Stimulated activated naive B cell treated with anti-CD40 and anti-IgM and Interleukin-4, amounts not matched to agents 10 μg/mL and 1 μg/mL and 100 μg/mL, for 72 hours (primary cell): Measurements from ENCODE around the gene ARHGAP15.

Source experiments
- ATAC-seq, 2 donors: fragments of 150-1000 bp; cut with Tn5 transposase; replicated peaks; 2 replicates each; pipeline ENCODE4 v1.10.0; 2021; ENCODE audit warnings: moderate library complexity in 1 of 2
- DNase-seq: peaks from one replicate; pipeline ENCODE4 v3.0.0; 2021
- H3K27ac Mint-ChIP-seq: one replicate; pipeline ENCODE4 v1.8.0; 2022; ENCODE audit warnings: mild to moderate bottlenecking, mixed read lengths
- H3K27me3 Mint-ChIP-seq, 2 donors: one replicate each; pipeline ENCODE4 v1.8.0; 2022; ENCODE audit warnings: mixed read lengths in 2 of 2
- H3K36me3 Mint-ChIP-seq, 2 donors: one replicate each; pipeline ENCODE4 v1.8.0; 2022; ENCODE audit warnings: mixed read lengths in 2 of 2, mild to moderate bottlenecking in 1 of 2
- H3K4me1 Mint-ChIP-seq, 2 donors: one replicate each; pipeline ENCODE4 v1.8.0; 2022; ENCODE audit warnings: mixed read lengths in 2 of 2, mild to moderate bottlenecking in 1 of 2
- H3K4me3 Mint-ChIP-seq, 2 donors: one replicate each; pipeline ENCODE4 v1.8.0; 2022; ENCODE audit warnings: mild to moderate bottlenecking in 2 of 2, mixed read lengths in 2 of 2, moderate library complexity in 1 of 2
- H3K9me3 Mint-ChIP-seq, 2 donors: one replicate each; pipeline ENCODE4 v1.8.0; 2022; ENCODE audit warnings: mixed read lengths in 2 of 2, mild to moderate bottlenecking in 1 of 2

The ARHGAP15 gene

DNA sequence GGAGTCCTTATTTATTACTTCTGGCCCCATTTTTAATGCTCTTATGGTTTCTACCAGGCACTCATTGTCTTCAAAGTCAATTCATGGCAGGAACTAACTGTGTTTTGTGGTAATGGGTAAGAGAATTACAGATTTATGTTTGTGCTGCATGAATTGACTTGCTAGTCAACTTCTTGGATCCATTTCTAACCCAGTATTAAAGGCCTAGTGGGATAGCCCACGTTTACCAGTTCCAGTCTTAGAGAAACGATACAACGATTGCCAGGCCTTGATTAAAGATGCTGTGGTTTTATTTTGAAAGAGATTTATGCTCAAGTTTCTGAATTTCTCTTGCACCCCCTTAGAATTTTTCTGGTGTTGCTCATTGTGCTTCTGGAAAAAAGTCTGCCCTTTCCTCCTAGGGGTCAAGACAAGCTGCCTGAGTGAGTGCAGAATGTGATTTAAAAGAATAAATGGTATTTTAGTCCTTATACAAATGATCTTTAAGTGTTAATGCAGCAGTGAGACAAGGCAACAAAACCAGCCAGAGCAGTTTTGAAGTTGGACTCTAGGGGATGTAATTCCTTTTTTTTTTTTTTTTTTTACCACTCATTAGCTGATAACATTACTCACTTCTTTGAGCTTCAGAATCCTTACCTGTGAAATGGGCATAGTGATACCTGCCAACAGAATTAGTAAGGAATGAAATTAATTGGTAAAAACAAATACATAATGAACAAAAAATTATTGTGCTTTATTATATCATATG lies 101.5 kb downstream of the ARHGAP15 start:
- no peaks in the 10 kb centered on the region for H3K27me3 Mint-ChIP-seq
- H3K4me3 Mint-ChIP-seq, result no peak overlapping the region
- peaks cover 8 to 23% of the 10 kb centered on the region in 2 donors for H3K9me3 Mint-ChIP-seq
- ATAC-seq, result no peak
- no peak for DNase-seq
- peaks cover 5 to 6% of the 10 kb centered on the region in 2 donors for H3K4me1 Mint-ChIP-seq
- H3K36me3 Mint-ChIP-seq, result peaks cover 38 to 60% of the 10 kb centered on the region in 2 donors
- H3K27ac Mint-ChIP-seq, result no peak overlapping the region

DNA sequence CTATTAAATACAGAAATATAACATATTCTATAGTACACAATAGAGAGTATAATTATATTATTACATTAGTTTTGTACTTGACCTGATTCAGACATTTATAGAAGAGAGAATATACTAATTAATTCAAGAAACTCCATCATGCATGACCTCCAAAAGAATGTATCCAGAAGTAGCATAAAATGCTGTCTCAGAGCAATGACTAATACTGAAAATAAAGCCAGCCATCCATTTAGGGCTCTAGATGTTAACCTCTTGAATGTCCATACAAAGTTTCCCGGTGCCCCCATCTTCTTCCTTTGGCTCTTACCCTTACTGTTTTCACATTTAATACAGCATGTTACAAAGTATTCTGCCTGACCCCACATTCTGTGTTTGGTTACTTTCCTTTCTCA lies 102.0 kb downstream of the ARHGAP15 start:
- DNase-seq (no peak), ATAC-seq (no peak)
- Mint-ChIP-seq H3K27me3 (no peaks in the 10 kb centered on the region), H3K4me1 (peaks cover 5 to 6% of the 10 kb centered on the region in 2 donors), H3K9me3 (peaks cover 8 to 23% of the 10 kb centered on the region in 2 donors), H3K27ac (no peak overlapping the region), H3K4me3 (no peak overlapping the region), H3K36me3 (peaks cover 38 to 62% of the 10 kb centered on the region in 2 donors)

DNA sequence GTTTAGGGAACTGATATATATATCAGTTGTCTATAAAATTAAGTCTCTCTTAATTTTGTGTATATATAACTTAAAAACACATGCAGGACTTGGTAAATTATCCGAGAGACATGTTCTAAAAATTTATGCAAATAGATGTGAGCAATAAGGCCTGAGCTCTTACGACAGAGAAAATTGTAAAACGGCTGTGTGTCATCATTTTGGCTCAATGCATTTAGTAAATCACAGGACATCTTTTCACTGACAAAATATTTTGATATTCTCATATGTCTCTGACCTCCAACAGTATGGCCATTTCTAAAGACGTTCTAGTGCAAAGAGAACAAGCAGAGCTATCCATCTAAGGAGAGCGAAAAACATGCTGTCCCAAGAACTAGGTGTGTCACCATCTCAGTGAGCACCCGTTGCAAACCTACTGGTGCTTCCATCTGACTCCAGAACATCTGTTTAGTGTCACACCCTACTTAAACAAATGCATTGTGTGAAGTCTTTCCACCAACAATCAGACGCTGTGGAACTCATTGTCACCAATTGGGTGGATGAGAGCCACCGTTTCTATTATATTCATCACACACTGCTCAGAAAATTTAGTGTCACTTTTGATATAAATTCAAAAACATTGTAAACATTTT lies 108.0 kb downstream of the ARHGAP15 start:
- peaks cover 8 to 14% of the 10 kb centered on the region in 2 donors for H3K9me3 Mint-ChIP-seq
- peaks cover 6 to 10% of the 10 kb centered on the region in 2 donors for H3K4me1 Mint-ChIP-seq
- no peak overlapping the region for H3K4me3 Mint-ChIP-seq
- no peak for ATAC-seq
- H3K27ac Mint-ChIP-seq, result no peak overlapping the region
- no peaks in the 10 kb centered on the region for H3K27me3 Mint-ChIP-seq
- H3K36me3 Mint-ChIP-seq, result peaks cover 42 to 57% of the 10 kb centered on the region in 2 donors
- DNase-seq, result no peak

DNA sequence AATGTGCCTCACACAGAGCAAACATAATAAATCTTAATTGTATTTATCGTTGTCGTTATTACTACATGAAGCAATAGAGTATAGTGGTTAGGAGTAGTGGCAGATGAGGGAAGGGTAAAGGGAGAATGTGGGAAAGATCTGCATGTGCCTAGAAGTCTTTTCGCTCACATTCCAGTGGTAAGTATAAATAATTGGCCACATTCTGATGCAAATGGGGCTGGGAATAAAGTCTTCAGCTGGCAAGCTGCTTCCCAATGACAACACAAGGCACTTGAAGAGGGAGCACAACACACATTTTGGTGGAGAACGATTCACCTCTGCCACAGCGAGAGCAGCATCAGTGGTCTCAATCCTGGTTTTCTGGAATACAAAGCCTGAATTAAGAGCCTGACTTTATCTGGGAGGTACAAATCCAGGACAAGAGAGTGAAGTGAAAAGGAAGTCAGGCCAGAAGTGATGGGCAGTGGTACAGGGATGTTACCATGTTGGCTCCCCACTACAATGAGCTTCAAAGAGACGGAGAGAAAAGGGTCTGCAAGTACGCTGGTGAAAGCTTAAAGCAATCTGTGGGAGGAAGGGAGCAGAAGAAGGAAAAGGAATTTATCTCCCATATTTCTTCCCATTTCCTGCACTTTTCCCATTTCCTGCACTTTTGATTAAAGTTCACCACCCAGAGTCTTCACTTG lies 112.3 kb downstream of the ARHGAP15 start:
- Mint-ChIP-seq H3K4me1 (peaks cover 0 to 8% of the 10 kb centered on the region in 2 donors), H3K27ac (peak overlapping the region; percentile 62), H3K4me3 (no peak overlapping the region), H3K36me3 (peaks cover 17 to 18% of the 10 kb centered on the region in 2 donors), H3K9me3 (no peaks in the 10 kb centered on the region), H3K27me3 (no peaks in the 10 kb centered on the region)
- ATAC-seq (no peak), DNase-seq (no peak)

DNA sequence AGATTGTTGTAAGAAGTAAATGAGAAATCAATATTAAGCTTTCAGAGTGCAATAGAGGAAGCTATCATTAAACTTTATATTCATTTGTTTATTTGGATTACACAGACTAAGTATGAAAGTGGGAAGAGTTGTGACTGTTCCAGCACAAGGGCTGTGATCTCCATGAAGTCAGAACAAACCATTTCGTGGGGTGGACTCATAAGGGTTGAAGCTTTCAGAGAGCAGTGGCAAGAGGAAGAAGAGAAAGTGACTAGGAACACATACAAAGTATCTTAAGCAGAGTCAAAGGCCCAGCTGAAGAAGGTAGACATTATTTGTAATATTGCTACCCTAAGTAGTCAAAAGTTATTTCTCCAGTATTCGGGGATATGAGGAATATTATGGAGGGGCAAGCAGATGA lies 117.0 kb downstream of the ARHGAP15 start:
- ATAC-seq, result no peak
- no peaks in the 10 kb centered on the region for H3K9me3 Mint-ChIP-seq
- H3K4me3 Mint-ChIP-seq, result no peak overlapping the region
- H3K4me1 Mint-ChIP-seq, result peaks cover 5 to 9% of the 10 kb centered on the region in 2 donors
- H3K27ac Mint-ChIP-seq, result no peak overlapping the region
- DNase-seq, result no peak
- H3K36me3 Mint-ChIP-seq, result peaks cover 12 to 15% of the 10 kb centered on the region in 2 donors
- no peaks in the 10 kb centered on the region for H3K27me3 Mint-ChIP-seq

DNA sequence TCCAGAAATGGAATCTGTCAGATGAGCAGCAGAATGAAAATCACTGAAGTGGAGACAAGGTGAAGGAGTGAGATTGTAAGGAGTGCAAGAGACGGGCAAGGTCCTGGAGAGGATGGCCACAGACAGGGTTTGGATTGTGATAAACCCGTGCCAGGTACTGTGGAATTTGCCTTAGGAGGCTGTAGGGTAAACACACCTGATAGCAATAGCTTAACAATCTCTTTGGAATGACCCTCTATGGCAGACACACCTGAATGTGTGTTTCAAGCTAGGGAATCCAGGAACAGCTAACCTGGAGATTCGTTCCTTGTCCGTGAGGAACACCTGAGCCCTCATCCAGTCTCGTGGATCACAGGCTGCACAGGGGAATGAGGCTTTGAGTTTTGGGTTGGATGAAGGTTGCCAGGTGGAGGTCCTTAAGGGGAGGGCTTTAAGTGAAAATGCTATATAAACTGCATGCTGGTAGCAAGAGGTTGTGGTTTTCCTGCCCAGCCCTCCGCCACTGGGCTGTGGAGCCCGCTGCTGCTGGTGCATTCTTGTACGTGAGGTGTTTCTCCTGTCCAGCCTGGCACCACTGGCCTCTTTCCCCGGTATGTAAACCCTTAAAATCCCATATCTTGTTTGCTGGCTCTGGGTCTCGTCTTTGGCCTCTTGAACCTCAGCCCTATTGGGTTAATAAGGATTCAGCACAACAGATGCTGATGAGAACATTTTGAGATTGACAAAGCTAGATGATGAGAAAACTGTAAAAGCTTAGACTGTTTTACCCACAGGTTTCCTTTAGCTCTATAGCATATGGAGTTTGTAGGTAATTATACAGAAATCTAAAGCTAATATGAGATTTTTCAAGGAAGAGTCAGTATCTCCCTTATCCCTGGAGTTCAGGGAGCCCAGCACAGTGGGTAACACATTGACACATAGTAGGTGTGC lies 117.9 kb downstream of the ARHGAP15 start:
- no peaks in the 10 kb centered on the region for H3K9me3 Mint-ChIP-seq
- H3K36me3 Mint-ChIP-seq, result peaks cover 6 to 7% of the 10 kb centered on the region in 2 donors

DNA sequence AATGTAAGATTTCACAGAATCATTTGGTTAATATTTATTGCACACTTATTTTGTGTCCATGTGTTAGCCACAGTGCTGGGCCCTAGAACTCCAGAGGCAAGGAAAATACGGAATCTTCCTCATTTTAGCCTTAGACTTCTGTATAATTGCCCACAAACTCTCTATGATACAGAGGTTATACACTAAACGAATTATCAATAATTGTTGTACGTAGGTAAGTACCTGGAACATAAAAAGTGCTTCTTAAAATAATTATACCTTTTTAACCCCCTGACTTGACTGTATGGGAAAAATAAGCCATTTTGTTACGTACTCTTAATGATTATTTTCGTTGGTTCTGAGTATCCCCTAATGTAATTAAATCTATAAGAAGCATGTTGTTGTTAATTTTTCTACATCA lies 119.4 kb downstream of the ARHGAP15 start:
- Mint-ChIP-seq H3K4me3 (no peak overlapping the region), H3K36me3 (peaks cover 11 to 14% of the 10 kb centered on the region in 2 donors), H3K27ac (no peak overlapping the region), H3K9me3 (no peaks in the 10 kb centered on the region), H3K27me3 (no peaks in the 10 kb centered on the region), H3K4me1 (peaks cover 4 to 10% of the 10 kb centered on the region in 2 donors)
- no peak for DNase-seq
- no peak for ATAC-seq

More for the DNA sequence above, 117.9 kb downstream of the ARHGAP15 start:
- no peaks in the 10 kb centered on the region for H3K27me3 Mint-ChIP-seq
- no peak overlapping the region for H3K27ac Mint-ChIP-seq
- H3K4me1 Mint-ChIP-seq, result peaks cover 3 to 5% of the 10 kb centered on the region in 2 donors
- ATAC-seq (no peak), DNase-seq (no peak)
- H3K4me3 Mint-ChIP-seq, result peak overlapping the region in 1 of 2 donors; percentile 10

DNA sequence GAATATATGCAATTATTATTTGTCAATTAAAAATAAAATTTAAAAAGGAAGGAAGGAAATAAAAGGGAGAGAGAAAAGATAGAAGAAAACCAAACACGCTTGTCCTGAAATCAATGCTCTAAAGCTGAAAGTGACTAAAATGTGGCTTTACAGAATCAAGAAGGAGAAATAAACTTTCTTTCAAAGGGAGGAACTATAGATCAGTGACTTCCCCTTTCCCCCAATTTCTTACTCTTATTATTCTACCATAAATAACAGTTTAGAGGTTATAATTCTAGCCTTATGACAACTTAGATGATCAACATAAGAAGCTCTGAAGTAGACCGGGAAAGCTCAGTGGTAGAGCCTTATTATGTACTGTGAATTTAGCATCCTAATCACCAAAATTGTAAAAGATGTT lies 122.5 kb downstream of the ARHGAP15 start:
- Mint-ChIP-seq H3K4me3 (no peak overlapping the region), H3K4me1 (peaks cover 13 to 32% of the 10 kb centered on the region in 2 donors)

DNA sequence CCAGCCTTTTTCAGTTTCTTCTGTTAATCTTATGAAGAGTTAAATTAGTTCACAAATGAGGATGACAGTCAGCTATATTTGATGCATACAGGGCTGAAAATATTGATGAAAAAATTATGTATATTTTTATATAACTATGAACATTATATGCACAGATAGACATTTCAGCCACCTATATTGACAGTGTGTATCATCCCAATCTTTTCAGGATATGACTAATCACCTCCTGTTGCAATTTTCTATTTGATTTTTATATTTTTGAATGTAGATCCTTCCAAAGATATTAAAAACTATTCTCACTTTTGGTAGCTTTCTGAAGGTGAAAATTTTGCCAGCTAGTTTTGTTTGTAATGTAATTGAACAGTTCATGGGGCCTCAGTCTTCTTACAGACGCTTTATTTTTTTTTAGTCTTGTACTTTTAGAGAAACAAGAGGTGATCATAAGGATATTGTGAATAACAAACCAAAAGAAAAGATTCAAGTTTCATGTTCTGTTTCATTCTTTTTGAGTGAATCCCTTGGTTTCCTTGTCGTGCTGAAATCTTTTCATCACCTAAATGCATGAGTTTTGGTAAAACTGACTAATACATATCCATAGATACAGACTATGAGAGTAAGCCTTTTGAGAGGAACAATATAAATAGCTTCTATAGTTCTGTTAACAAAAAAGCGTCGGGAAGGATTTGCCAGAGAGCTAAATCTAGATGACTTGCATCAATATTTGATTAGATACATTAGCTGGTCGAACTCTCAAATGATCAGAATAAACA lies 123.1 kb downstream of the ARHGAP15 start:
- H3K27me3 Mint-ChIP-seq, result no peaks in the 10 kb centered on the region
- no peak overlapping the region for H3K4me3 Mint-ChIP-seq
- peaks cover 11 to 14% of the 10 kb centered on the region in 2 donors for H3K36me3 Mint-ChIP-seq
- peaks cover 13 to 37% of the 10 kb centered on the region in 2 donors for H3K4me1 Mint-ChIP-seq
- ATAC-seq (no peak), DNase-seq (no peak)
- H3K27ac Mint-ChIP-seq, result no peak overlapping the region
- no peaks in the 10 kb centered on the region for H3K9me3 Mint-ChIP-seq

More for the DNA sequence above, 122.5 kb downstream of the ARHGAP15 start:
- Mint-ChIP-seq H3K36me3 (peaks cover 11 to 14% of the 10 kb centered on the region in 2 donors), H3K27me3 (no peaks in the 10 kb centered on the region), H3K9me3 (no peaks in the 10 kb centered on the region), H3K27ac (no peak overlapping the region)
- ATAC-seq (peak; percentile 39 to 60), DNase-seq (no peak)

DNA sequence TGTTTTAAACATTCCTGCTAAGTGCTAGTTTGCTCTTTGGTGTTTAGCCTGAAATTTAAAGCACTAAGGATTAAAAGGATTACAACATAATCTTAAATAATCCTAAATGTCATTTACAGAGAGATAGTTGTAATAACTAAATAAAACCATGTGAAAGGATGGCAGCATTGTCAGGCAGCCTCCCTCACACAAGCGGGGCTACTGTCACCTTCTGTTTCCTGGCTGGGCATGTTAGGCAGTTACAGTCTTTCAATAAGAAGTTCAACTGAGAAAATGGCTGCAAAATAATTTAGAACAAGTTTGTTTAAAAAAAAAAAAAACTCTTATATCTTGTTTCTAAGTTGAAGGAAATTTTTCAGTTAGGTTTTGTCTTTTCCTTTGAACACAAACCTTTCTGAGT lies 124.9 kb downstream of the ARHGAP15 start:
- H3K9me3 Mint-ChIP-seq, result no peaks in the 10 kb centered on the region
- peaks cover 20 to 50% of the 10 kb centered on the region in 2 donors for H3K4me1 Mint-ChIP-seq
- H3K27me3 Mint-ChIP-seq, result no peaks in the 10 kb centered on the region
- no peak for ATAC-seq
- no peak for DNase-seq
- H3K4me3 Mint-ChIP-seq, result no peak overlapping the region
- H3K27ac Mint-ChIP-seq, result no peak overlapping the region
- H3K36me3 Mint-ChIP-seq, result peaks cover 11 to 16% of the 10 kb centered on the region in 2 donors

DNA sequence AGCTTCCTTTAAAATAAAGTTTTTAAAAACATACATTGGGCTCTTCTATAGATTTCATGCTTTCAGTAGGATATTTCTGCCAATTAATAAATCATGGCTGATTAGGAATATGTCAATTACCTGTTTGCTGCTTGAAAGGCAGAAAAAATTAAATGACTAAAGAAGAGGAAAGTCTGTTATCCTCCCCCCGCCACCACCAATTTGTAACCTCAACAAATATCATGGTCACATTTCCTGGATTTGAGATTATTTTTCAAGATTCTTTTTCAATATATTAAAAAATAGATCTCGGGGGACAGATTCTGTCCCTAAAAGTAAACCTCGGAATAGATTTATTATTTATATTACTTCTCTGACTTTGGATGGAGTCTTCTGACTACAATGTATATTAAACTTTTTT lies 125.9 kb downstream of the ARHGAP15 start:
- H3K36me3 Mint-ChIP-seq, result peaks cover 11 to 16% of the 10 kb centered on the region in 2 donors
- H3K27ac Mint-ChIP-seq, result no peak overlapping the region
- H3K4me3 Mint-ChIP-seq, result no peak overlapping the region
- H3K27me3 Mint-ChIP-seq, result no peaks in the 10 kb centered on the region
- DNase-seq (no peak), ATAC-seq (no peak)
- no peaks in the 10 kb centered on the region for H3K9me3 Mint-ChIP-seq
- H3K4me1 Mint-ChIP-seq, result peaks cover 23 to 56% of the 10 kb centered on the region in 2 donors

DNA sequence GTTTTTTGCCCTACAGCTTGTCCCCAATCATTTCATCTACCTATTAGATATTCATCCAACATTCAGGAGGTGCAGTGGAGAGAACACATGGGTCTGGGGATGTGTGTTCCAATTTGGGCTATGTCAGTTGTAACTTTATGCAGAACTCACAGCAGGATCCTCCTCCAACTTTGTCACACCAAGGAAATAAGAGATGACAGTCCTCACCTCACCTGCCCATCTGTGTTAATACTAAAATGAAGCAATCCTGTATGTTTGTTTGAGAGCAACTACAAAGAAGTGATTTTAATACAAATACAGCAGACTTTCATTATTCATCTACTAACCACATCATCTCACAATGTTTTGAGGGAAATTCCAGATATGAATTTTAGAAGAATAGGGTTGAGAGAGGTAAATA lies 126.7 kb downstream of the ARHGAP15 start:
- Mint-ChIP-seq H3K4me3 (peak overlapping the region; percentile 46 to 55), H3K36me3 (peaks cover 7 to 10% of the 10 kb centered on the region in 2 donors), H3K4me1 (peaks cover 20 to 51% of the 10 kb centered on the region in 2 donors), H3K9me3 (no peaks in the 10 kb centered on the region), H3K27me3 (no peaks in the 10 kb centered on the region), H3K27ac (peak overlapping the region; percentile 71)
- peak; percentile 36 to 64 for ATAC-seq
- DNase-seq, result no peak
